Uterus (tissue), 4 donors: Measurements from ENCODE around the gene MINPP1. TPM values are rescaled to one million over a fixed set of nuclear protein-coding genes. Genes with fewer than 3 reads are reported as not detected.
A peak's percentile ranks its signal among the peaks of the same experiment; 100 is the strongest.

Experiments used
- DNase-seq, 2 donors: peaks; one replicate each; pipeline ENCODE4 v3.0.0-alpha.2; 2019 to 2020
- H3K27ac ChIP-seq, 2 donors: fragments of 200-600 bp; sonication (generic); 1 replicate in 1 of 2; 2 replicates in 1 of 2; pipeline ENCODE4 v1.5.1; 2016 to 2018
- H3K27me3 ChIP-seq, 2 donors: fragments of 200-600 bp; sonication (generic); one replicate each; pipeline ENCODE4 v1.5.1; 2018 to 2019; ENCODE audit warnings: control low read depth in 1 of 2
- H3K36me3 ChIP-seq, 2 donors: fragments of 200-600 bp; sonication (generic); one replicate each; pipeline ENCODE4 v1.5.1; 2019; ENCODE audit warnings: control low read depth in 1 of 2
- H3K4me1 ChIP-seq, 2 donors: fragments of 200-600 bp; sonication (generic); one replicate each; pipeline ENCODE4 v1.5.1; 2018 to 2019; ENCODE audit warnings: control low read depth in 1 of 2
- H3K4me3 ChIP-seq, 2 donors: fragments of 200-600 bp; sonication (generic); 1 replicate in 1 of 2; 2 replicates in 1 of 2; pipeline ENCODE4 v1.5.1; 2018 to 2019; ENCODE audit warnings: mild to moderate bottlenecking in 1 of 2
- H3K9me3 ChIP-seq, 2 donors: fragments of 200-600 bp; sonication (generic); one replicate each; pipeline ENCODE4 v1.5.1; 2019; ENCODE audit warnings: control low read depth in 1 of 2
- POLR2A ChIP-seq, 2 donors: fragments of 450-650 bp; IDR thresholded peaks; one replicate each; pipeline ENCODE4 v1.6.1; 2016; ENCODE audit warnings: antibody characterized with exemption in 2 of 2, mild to moderate bottlenecking in 1 of 2, moderate library complexity in 1 of 2
- intact Hi-C: fragments of 100-400 bp; cut with DNase I; formaldehyde crosslinking; loops from one replicate; pipeline ENCODE4 v1.15.1; 2023; ENCODE audit warnings: low total_unique reads
- total RNA-seq, 4 donors: library from RNA; depleted of rRNA in 3 of 4; stranded (reverse); fragments of >200 nt in 3 of 4; gene quantifications; one replicate each; pipeline versions ENCODE4 v1.1.0 to v1.2.4, GENCODE V29; 2014 to 2023
- TF ChIP-seq, protein P1 (sequence below), 4 experiments: fragments of 200-600 bp in 2 of 4; fragments of 450-650 bp in 2 of 4; sonication (generic) in 2 of 4; IDR thresholded peaks; one replicate each; pipeline ENCODE4 v1.5.1; 2016 to 2019; ENCODE audit warnings: antibody characterized with exemption in 4 of 4, mild to moderate bottlenecking in 2 of 4, moderate library complexity in 1 of 4
- donor health status: DM: yes; HTN: yes; CAD: no.

The MINPP1 gene
- total RNA-seq, 4 donors from 2014 or later = 3.1 to 34.4 (median 19.3) TPM

GRCh38 chr10:87518937-87519336, 14.2 kb downstream of the MINPP1 start:
- intact Hi-C loops = no loop called here
- H3K4me3 ChIP-seq = no peak overlapping the region
- H3K4me1 ChIP-seq = no peaks in the 10 kb centered on the region
- no peaks in the 10 kb centered on the region for H3K36me3 ChIP-seq
- no peak for DNase-seq
- H3K27ac ChIP-seq = no peak overlapping the region
- no peaks in the 10 kb centered on the region for H3K9me3 ChIP-seq
- TF ChIP-seq POLR2A (IDR thresholded peaks at IDR 0.05) = no peak
- TF ChIP-seq, protein P1, sequence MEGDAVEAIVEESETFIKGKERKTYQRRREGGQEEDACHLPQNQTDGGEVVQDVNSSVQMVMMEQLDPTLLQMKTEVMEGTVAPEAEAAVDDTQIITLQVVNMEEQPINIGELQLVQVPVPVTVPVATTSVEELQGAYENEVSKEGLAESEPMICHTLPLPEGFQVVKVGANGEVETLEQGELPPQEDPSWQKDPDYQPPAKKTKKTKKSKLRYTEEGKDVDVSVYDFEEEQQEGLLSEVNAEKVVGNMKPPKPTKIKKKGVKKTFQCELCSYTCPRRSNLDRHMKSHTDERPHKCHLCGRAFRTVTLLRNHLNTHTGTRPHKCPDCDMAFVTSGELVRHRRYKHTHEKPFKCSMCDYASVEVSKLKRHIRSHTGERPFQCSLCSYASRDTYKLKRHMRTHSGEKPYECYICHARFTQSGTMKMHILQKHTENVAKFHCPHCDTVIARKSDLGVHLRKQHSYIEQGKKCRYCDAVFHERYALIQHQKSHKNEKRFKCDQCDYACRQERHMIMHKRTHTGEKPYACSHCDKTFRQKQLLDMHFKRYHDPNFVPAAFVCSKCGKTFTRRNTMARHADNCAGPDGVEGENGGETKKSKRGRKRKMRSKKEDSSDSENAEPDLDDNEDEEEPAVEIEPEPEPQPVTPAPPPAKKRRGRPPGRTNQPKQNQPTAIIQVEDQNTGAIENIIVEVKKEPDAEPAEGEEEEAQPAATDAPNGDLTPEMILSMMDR (IDR thresholded peaks at IDR 0.05) = no peak
- H3K27me3 ChIP-seq = no peaks in the 10 kb centered on the region

DNA sequence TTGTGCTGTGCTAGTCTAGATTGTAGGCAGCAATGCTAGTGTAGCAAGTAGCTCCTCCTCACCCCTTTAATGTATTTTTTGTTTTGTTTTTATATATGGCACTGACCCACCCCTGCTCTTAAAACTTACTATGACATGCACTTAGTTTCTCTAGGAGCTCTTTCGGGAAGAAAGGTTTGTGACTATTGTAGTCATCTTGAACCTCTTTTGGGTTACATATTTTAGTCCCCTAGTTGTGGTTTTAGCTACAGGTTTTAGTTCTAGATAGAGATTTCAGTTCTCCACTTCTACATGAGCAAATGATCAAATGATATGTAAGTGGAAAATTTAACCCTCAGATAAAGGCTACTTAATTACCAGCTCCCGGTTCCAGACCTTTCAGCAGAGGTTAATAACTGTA, 14.9 kb downstream of the MINPP1 start:
- Histone ChIP-seq H3K4me3 (no peak overlapping the region), H3K9me3 (no peaks in the 10 kb centered on the region), H3K36me3 (no peaks in the 10 kb centered on the region), H3K4me1 (no peaks in the 10 kb centered on the region), H3K27ac (no peak overlapping the region), H3K27me3 (no peaks in the 10 kb centered on the region)
- no peak for TF ChIP-seq POLR2A (IDR thresholded peaks at IDR 0.05)
- TF ChIP-seq, protein P1 (IDR thresholded peaks at IDR 0.05) = no peak
- intact Hi-C loops = no loop called here
- DNase-seq = no peak

- no peaks in the 10 kb centered on the region for H3K4me1 ChIP-seq
- no peaks in the 10 kb centered on the region for H3K36me3 ChIP-seq
- no peak for TF ChIP-seq POLR2A (IDR thresholded peaks at IDR 0.05)
- TF ChIP-seq, protein P1 (IDR thresholded peaks at IDR 0.05) = no peak
- H3K27ac ChIP-seq = peak overlapping the region in 1 of 2 donors; percentile 15
- peaks cover 0 to 5% of the 10 kb centered on the region in 2 donors for H3K9me3 ChIP-seq
- no peak overlapping the region for H3K4me3 ChIP-seq
- DNase-seq = no peak
- H3K27me3 ChIP-seq = no peaks in the 10 kb centered on the region
- intact Hi-C loops = no loop called here
Observed at GRCh38 chr10:87523731-87524130, 19.0 kb downstream of the MINPP1 start.

DNA sequence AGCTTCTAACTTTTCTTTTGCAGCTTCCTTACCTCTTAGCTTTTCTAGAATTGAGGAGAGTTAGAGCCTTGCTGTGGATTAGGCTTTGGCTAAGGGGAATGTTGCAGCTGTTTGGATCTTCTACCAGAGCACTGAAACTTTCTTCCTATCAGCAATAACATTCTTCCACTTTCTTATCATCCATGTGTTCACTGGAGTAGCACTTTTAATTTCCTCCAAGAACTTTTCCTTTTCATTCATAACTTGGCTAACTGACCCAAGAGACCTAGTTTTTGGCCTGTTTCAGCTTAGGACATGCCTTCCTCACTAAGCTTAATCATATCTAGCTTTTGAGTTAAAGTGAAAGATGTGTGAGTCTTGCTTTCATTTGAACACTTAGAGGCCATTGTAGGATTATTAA, 19.6 kb downstream of the MINPP1 start:
- H3K4me3 ChIP-seq = no peak overlapping the region
- DNase-seq = no peak
- TF ChIP-seq POLR2A (IDR thresholded peaks at IDR 0.05) = no peak
- TF ChIP-seq, protein P1 (IDR thresholded peaks at IDR 0.05) = no peak
- intact Hi-C loops = no loop called here
- H3K27me3 ChIP-seq = no peaks in the 10 kb centered on the region
- peaks cover 0 to 5% of the 10 kb centered on the region in 2 donors for H3K9me3 ChIP-seq
- H3K27ac ChIP-seq = peak overlapping the region in 1 of 2 donors; percentile 15
- H3K36me3 ChIP-seq = no peaks in the 10 kb centered on the region
- H3K4me1 ChIP-seq = no peaks in the 10 kb centered on the region

DNA sequence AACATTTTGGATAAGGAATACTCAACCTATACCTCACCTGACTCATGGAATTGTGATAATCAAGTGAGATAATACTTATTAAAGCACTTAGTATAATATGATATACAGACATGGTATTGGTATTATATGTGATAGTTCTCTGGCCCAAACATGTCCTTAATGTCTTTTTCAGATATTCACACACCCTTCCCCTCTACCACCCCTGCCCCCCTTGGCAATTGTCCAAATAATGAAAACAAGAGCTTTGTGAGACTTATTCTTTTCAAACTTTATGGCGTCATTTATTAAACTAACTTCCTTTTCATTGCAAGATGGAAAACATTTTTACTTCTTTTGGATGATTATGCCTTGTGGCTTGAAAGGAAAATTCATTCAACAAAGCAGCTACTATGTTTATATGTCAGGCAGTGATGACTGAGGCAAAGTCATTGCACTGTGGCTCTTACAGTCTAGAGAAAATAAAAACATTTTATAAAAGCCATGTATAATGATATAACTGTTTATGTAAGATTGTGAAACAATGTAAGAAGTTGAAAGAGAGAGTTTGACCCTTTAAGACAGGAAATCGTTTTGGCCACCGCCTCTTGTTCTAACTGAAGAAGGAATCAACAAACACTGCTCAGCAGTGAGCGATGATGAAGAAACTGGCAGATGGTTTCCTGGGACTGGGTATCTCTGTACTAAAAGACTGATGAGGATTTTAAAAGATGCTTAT, 27.4 kb downstream of the MINPP1 start:
- Histone ChIP-seq H3K4me3 (no peak overlapping the region), H3K9me3 (no peaks in the 10 kb centered on the region), H3K27ac (peak overlapping the region; percentile 47 to 65), H3K36me3 (no peaks in the 10 kb centered on the region), H3K4me1 (no peaks in the 10 kb centered on the region), H3K27me3 (no peaks in the 10 kb centered on the region)
- DNase-seq = peak in 1 of 2 donors; percentile 42
- intact Hi-C loops = no loop called here
- TF ChIP-seq POLR2A (IDR thresholded peaks at IDR 0.05) = no peak
- TF ChIP-seq, protein P1 (IDR thresholded peaks at IDR 0.05) = no peak
